Measurements from ENCODE around the gene DICER1.

- TF ChIP-seq, protein P1, sequence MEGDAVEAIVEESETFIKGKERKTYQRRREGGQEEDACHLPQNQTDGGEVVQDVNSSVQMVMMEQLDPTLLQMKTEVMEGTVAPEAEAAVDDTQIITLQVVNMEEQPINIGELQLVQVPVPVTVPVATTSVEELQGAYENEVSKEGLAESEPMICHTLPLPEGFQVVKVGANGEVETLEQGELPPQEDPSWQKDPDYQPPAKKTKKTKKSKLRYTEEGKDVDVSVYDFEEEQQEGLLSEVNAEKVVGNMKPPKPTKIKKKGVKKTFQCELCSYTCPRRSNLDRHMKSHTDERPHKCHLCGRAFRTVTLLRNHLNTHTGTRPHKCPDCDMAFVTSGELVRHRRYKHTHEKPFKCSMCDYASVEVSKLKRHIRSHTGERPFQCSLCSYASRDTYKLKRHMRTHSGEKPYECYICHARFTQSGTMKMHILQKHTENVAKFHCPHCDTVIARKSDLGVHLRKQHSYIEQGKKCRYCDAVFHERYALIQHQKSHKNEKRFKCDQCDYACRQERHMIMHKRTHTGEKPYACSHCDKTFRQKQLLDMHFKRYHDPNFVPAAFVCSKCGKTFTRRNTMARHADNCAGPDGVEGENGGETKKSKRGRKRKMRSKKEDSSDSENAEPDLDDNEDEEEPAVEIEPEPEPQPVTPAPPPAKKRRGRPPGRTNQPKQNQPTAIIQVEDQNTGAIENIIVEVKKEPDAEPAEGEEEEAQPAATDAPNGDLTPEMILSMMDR (IDR thresholded peaks at IDR 0.05; ENCODE audit: insufficient read depth, low read depth, low read length), result no peak
- no peak for TF ChIP-seq EZH2 (IDR thresholded peaks at IDR 0.05; ENCODE audit: insufficient read depth, low read length)
Observed at GRCh38 chr14:95127531-95127911, 29.8 kb downstream of the DICER1 start.

Data from astrocyte (in vitro differentiated cells and primary cell).